GM19023 (cell line): ENCODE results near the gene OR4P4.

Experiments used
- ATAC-seq: cut with Tn5 transposase; IDR thresholded peaks from one replicate; pipeline ENCODE4 v1.9.1; 2021; ENCODE audit warnings: mild to moderate bottlenecking, moderate library complexity; ENCODE audit not compliant: unreplicated experiment

OR4P4 gene

GRCh38 chr11:55634813-55635212 lies at the start of gene OR4P4:
Gene OR4P4, plus strand, starts transcription at chr11:55635113.
- ATAC-seq: no peak

DNA sequence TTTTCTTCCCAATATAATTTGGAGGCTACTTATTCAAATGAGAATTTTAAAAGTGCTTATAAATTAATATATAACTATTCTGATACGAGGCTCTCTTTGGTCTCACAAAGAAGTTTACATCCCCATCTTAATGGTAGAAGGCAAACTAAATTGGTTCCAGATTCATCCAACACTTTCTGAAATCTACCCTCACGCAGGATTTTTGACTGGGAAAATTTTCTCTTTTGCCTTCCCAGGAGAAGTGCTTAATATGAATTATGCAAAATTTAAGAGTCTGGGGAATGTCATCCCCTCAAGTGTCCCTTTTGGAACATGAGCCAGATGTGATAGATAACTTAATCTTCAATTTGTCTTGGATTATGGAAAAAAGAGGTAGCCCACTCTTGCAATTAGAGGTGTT lies 27.4 kb upstream of the OR4P4 start, which contains the start of gene OR4C11:
Gene OR4C11 (minus strand): TSS at position 101 of the 400 bp plus-strand sequence. CDS start 3,272 bp downstream, outside the sequence.
- no peak for ATAC-seq

DNA sequence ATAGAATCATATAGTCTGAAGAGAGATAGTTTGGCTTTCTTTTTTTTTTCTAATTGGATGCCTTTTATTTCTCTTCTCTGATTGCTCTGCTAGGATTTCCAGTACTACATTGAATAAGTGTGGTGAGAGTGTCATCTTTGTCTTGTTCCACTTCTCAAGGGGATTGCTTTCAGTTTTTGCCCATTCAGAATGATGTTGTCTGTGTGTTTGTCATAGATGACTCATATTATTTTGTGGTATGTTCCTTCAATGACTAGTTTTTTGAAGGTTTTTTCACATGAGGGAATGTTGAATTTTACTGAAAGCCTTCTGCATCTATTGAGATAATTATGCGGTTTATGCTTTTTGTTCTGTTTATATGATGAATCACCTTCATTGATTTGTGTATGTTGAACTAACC lies 10.4 kb upstream of the OR4P4 start:
- ATAC-seq: no peak

- ATAC-seq: no peak
Measured at GRCh38 chr11:55648027-55648426, 13.1 kb downstream of the OR4P4 start, which contains the start of gene OR4S2. Gene OR4S2, plus strand, starts transcription at chr11:55648327. Its CDS starts 2,577 bp downstream, at chr11:55650904.

DNA sequence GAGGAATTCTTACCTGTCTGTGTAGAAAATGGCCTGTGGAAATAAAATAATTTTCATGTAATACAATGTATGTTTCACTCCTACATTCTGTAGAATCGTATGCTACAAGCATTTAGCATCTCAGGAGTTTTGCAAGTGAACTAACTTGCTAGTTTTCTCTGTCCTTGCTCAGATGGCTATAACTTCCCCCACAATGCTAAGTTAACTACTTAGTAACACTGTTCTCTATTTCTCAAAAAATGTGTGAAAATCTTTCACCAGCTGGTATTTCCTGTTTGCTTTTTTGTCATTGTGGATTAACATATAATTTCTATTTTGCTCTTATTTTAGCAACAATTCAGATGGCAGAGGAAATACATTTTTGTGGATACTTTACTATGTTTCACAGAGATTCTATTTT lies 17.6 kb downstream of the OR4P4 start:
- no peak for ATAC-seq

GRCh38 chr11:55655096-55655495 lies 20.2 kb downstream of the OR4P4 start:
- no peak for ATAC-seq

DNA sequence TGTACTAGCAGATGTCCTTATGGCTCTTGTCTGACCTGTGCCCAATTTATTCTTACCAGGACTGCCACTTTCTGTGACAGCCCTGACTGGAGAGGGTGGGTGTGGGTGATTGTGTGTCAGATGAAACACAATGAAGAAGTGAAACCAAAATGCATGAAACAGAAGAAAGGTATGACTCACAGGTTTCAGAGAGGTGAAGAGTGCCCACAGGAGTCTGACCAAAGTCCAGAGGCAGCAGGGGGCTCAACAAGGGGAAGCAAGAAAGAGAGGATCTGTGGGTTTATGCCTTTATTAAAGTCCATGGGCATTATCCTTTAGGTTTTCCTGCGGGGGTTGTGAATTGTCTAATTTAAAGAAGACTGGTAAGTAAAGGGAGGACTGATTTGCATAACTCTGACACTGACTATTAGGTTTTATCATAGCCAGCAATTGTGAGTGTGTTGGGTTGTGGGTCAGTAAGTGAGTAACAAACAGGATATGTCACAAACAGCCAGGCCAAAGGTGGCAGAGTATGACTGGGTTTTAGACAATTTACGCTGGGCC lies 23.2 kb downstream of the OR4P4 start:
- peak; percentile 94 for ATAC-seq

- peak; percentile 27 for ATAC-seq
Measured at GRCh38 chr11:55658608-55659007, 23.7 kb downstream of the OR4P4 start.

DNA sequence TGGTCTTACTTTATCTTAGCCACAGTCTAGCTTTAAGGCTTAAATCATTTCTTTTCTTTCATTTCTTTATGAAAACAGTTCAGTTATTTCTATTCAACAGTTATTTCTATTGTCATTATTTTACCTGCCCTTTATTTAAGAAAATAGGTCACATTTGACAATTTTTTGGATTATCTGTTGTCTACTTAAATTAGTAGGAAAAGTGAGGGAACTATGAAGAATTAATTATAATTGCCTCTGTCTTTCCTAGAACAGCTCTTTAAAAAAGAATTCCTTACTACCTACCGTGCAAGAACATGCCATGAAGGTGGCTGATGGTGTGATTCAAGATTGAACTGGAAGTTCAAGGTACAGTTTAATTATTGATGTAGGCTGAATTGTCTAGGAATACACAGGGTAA lies 27.0 kb downstream of the OR4P4 start, which contains the start of gene OR4C6:
Gene OR4C6 (plus strand): TSS at position 301 of the 400 bp plus-strand sequence. CDS start 2,966 bp downstream, outside the sequence.
- no peak for ATAC-seq

GRCh38 chr11:55669376-55669775 lies 34.5 kb downstream of the OR4P4 start:
- no peak for ATAC-seq

GRCh38 chr11:55673860-55674259 lies 38.9 kb downstream of the OR4P4 start:
- no peak for ATAC-seq
